HepG2 (cell line): ENCODE measurements around the gene TWNK. TPM values are rescaled to one million over a fixed set of nuclear protein-coding genes. Genes with fewer than 3 reads are reported as not detected.
A peak's percentile ranks its signal among the peaks of the same experiment; 100 is the strongest.

ENCODE experiments used
- CSRNP1 ChIP-seq: sonication (generic); formaldehyde crosslinking; IDR thresholded peaks from 2 replicates; pipeline ENCODE4 v1.8.1; 2023; ENCODE audit warnings: mild to moderate bottlenecking, missing genetic modification reagents
- FOSL2 ChIP-seq: sonication (generic); formaldehyde crosslinking; IDR thresholded peaks from 2 replicates; pipeline ENCODE4 v1.4.0; 2020; ENCODE audit warnings: missing genetic modification reagents
- FUBP1 ChIP-seq: sonication (generic); formaldehyde crosslinking; IDR thresholded peaks from 2 replicates; pipeline ENCODE4 v1.5.1; 2020; ENCODE audit warnings: missing genetic modification reagents, mild to moderate bottlenecking, borderline replicate concordance
- HNF4G ChIP-seq, 2 experiments: sonication (generic) in 1 of 2; formaldehyde crosslinking in 1 of 2; IDR thresholded peaks; 2 replicates each; pipeline versions ENCODE4 v1.4.0 to v1.6.1; 2011 to 2020; ENCODE audit warnings: borderline replicate concordance in 2 of 2, low read depth in 2 of 2, mild to moderate bottlenecking in 2 of 2, low read length in 1 of 2, missing genetic modification reagents in 1 of 2, moderate library complexity in 1 of 2
- NFIC ChIP-seq: IDR thresholded peaks from 2 replicates; pipeline ENCODE4 v1.6.1; 2012; ENCODE audit warnings: mild to moderate bottlenecking, low read length, inconsistent platforms
- ZBTB39 ChIP-seq: sonication (generic); formaldehyde crosslinking; IDR thresholded peaks from 2 replicates; pipeline ENCODE4 v1.5.0; 2020; ENCODE audit warnings: missing genetic modification reagents
- ZNF318 ChIP-seq: sonication (generic); formaldehyde crosslinking; IDR thresholded peaks from 2 replicates; pipeline ENCODE4 v1.4.0; 2020; ENCODE audit warnings: mild to moderate bottlenecking, missing genetic modification reagents
- ZNF367 ChIP-seq: sonication (generic); formaldehyde crosslinking; IDR thresholded peaks from 2 replicates; pipeline ENCODE4 v1.4.0; 2020; ENCODE audit warnings: missing genetic modification reagents, borderline replicate concordance
- ZNF530 ChIP-seq: sonication (generic); formaldehyde crosslinking; IDR thresholded peaks from 2 replicates; pipeline ENCODE4 v1.5.0; 2020; ENCODE audit warnings: low read depth, mild to moderate bottlenecking, missing genetic modification reagents
- ZNF639 ChIP-seq: conservative IDR thresholded peaks from 2 replicates; pipeline ENCODE4 v1.6.1; 2018; ENCODE audit warnings: missing genetic modification reagents
- ZSCAN12 ChIP-seq: sonication (generic); formaldehyde crosslinking; IDR thresholded peaks from 2 replicates; pipeline ENCODE4 v1.9.0; 2021; ENCODE audit warnings: mild to moderate bottlenecking, missing genetic modification reagents
- polyA plus RNA-seq, 8 experiments: library from polyadenylated mRNA; depleted of rRNA in 3 of 8; stranded (reverse) in 7 of 8; unstranded in 1 of 8; fragments of >200 nt; fragmentation: Illumina TruSeq in 4 of 8; extraction: Trizol in 4 of 8; gene quantifications; 2 replicates each; pipeline versions ENCODE4 v1.2.1 to v1.2.3, GENCODE V29; 2011 to 2016; ENCODE audit warnings: low read depth in 4 of 8, missing spikeins in 1 of 8, mixed read lengths in 1 of 8; ENCODE audit not compliant: insufficient read depth in 1 of 8
- total RNA-seq, 5 experiments: library from RNA; depleted of rRNA; stranded (reverse); fragments of >200 nt; fragmentation: Illumina TruSeq; extraction: Trizol; gene quantifications; 2 replicates each; pipeline ENCODE4 v1.2.3, GENCODE V29; 2016; ENCODE audit warnings: low read depth in 1 of 5

The TWNK gene
- total and polyA plus RNA-seq, 2 of the 13 experiments (the other 11 are each of a cell fraction or from before 2014, with no cell fraction given), result 10.7 to 16.5 TPM

- TF ChIP-seq ZNF318, result no peak
- no peak for TF ChIP-seq ZNF367 (CRISPR knock-in tag)
- peak; percentile 81 for TF ChIP-seq FOSL2 (CRISPR knock-in tag)
- TF ChIP-seq ZNF530 (CRISPR knock-in tag), result no peak
- no peak for TF ChIP-seq ZBTB39
- no peak for TF ChIP-seq CSRNP1 (CRISPR knock-in tag)
- no peak for TF ChIP-seq ZNF639 (CRISPR knock-in tag)
- no peak for TF ChIP-seq HNF4G (IDR thresholded peaks at IDR 0.05; ENCODE audit: borderline replicate concordance, low read depth, low read length)
- no peak for TF ChIP-seq HNF4G (CRISPR knock-in tag; IDR thresholded peaks at IDR 0.05; ENCODE audit: borderline replicate concordance, low read depth)
- TF ChIP-seq NFIC, result no peak
- TF ChIP-seq ZSCAN12 (CRISPR knock-in tag), result no peak
- TF ChIP-seq FUBP1 (CRISPR knock-in tag), result no peak
Observed at GRCh38 chr10:101012525-101013364, 25.4 kb downstream of the TWNK start (continued).
